Measurements from ENCODE around the gene TTC9C. TPM values are rescaled to one million over a fixed set of nuclear protein-coding genes. Genes with fewer than 3 reads are reported as not detected.
"Not testable (repeated sequence)": the region's sequence is repeated elsewhere in the genome, so short reads cannot be mapped to it uniquely, and the experiment has no call there.

The TTC9C gene
- total RNA-seq, 2 donors from 2014 or later: 25.1 to 25.5 TPM

- H3K27ac ChIP-seq: no peak overlapping the region
- TF ChIP-seq CTCF (IDR thresholded peaks at IDR 0.05) (no peak), POLR2AphosphoS5 (IDR thresholded peaks at IDR 0.05) (no peak), POLR2A (IDR thresholded peaks at IDR 0.05) (no peak)
- no peaks in the 10 kb centered on the region for H3K27me3 ChIP-seq (replicated peaks; ENCODE audit: insufficient read depth)
- DNase-seq (ENCODE audit: low spot score): no peak
- intact Hi-C loops (cut with DNase I): no loop called here
- H3K9me3 ChIP-seq: no peaks in the 10 kb centered on the region
- no peaks in the 10 kb centered on the region for H3K36me3 ChIP-seq
- 68% methylated on average over 9 of the region's 9 CpGs for WGBS
- no peak overlapping the region for H3K4me3 ChIP-seq
- no peaks in the 10 kb centered on the region for H3K4me1 ChIP-seq (replicated peaks)
These were observed 19.3 kb downstream of the TTC9C start for GRCh38 chr11:62747475-62748160.

- H3K4me3 ChIP-seq; H3K9me3 ChIP-seq; intact Hi-C loops (cut with DNase I); H3K27ac ChIP-seq; H3K27me3 ChIP-seq (replicated peaks; ENCODE audit: insufficient read depth); DNase-seq (ENCODE audit: low spot score); H3K36me3 ChIP-seq; H3K4me1 ChIP-seq (replicated peaks): not testable (repeated sequence)
- WGBS: 94% methylated on average over 5 of the region's 5 CpGs
These were observed 21.6 kb downstream of the TTC9C start for GRCh38 chr11:62749931-62750330.

GRCh38 chr11:62752177-62752785 is 24.0 kb downstream of the TTC9C start:
- H3K36me3 ChIP-seq: no peaks in the 10 kb centered on the region
- DNase-seq (ENCODE audit: low spot score): no peak
- no peaks in the 10 kb centered on the region for H3K9me3 ChIP-seq
- H3K27me3 ChIP-seq (replicated peaks; ENCODE audit: insufficient read depth): no peaks in the 10 kb centered on the region
- intact Hi-C loops (cut with DNase I): no loop called here
- H3K27ac ChIP-seq: no peak overlapping the region
- H3K4me3 ChIP-seq: no peak overlapping the region
- H3K4me1 ChIP-seq (replicated peaks): no peaks in the 10 kb centered on the region
- TF ChIP-seq POLR2A (IDR thresholded peaks at IDR 0.05) (no peak), POLR2AphosphoS5 (IDR thresholded peaks at IDR 0.05) (no peak), CTCF (IDR thresholded peaks at IDR 0.05) (no peak)
- WGBS: 94% methylated on average over 14 of the region's 14 CpGs

GRCh38 chr11:62752994-62753735 is 24.9 kb downstream of the TTC9C start:
- WGBS: 83% methylated on average over 15 of the region's 15 CpGs
- Histone ChIP-seq H3K4me1 (replicated peaks) (no peaks in the 10 kb centered on the region), H3K27ac (peak overlapping the region; percentile 91), H3K36me3 (no peaks in the 10 kb centered on the region), H3K9me3 (no peaks in the 10 kb centered on the region), H3K27me3 (replicated peaks; ENCODE audit: insufficient read depth) (no peaks in the 10 kb centered on the region), H3K4me3 (peak overlapping the region; percentile 62 to 66)
- DNase-seq (ENCODE audit: low spot score): no peak
- intact Hi-C loops (cut with DNase I): no loop called here
- TF ChIP-seq CTCF (IDR thresholded peaks at IDR 0.05): no peak
- no peak for TF ChIP-seq POLR2A (IDR thresholded peaks at IDR 0.05)
- TF ChIP-seq POLR2AphosphoS5 (IDR thresholded peaks at IDR 0.05): no peak

- WGBS: under 1% methylated on average over 47 of the region's 47 CpGs
- H3K36me3 ChIP-seq: no peaks in the 10 kb centered on the region
- no peaks in the 10 kb centered on the region for H3K27me3 ChIP-seq (replicated peaks; ENCODE audit: insufficient read depth)
These were observed 25.7 kb downstream of the TTC9C start, which contains the start of gene ZBTB3 for GRCh38 chr11:62753736-62754603. TSS of gene ZBTB3 (minus strand) at chr11:62754160. CDS start at chr11:62753664, 496 bp downstream.

More at GRCh38 chr11:62753736-62754603, 25.7 kb downstream of the TTC9C start, which contains the start of gene ZBTB3:
- peak within 1 kb of the TSS; percentile 62 to 66 for H3K4me3 ChIP-seq
- intact Hi-C loops (cut with DNase I): no loop called here
- peak; percentile 94 for TF ChIP-seq POLR2AphosphoS5 (IDR thresholded peaks at IDR 0.05)
- TF ChIP-seq CTCF (IDR thresholded peaks at IDR 0.05): peak in 2 of 4 experiments; percentile 20 to 42
- peak; percentile 63 for TF ChIP-seq POLR2A (IDR thresholded peaks at IDR 0.05)
- peak within 1 kb of the TSS; percentile 91 for H3K27ac ChIP-seq
- DNase-seq (ENCODE audit: low spot score): peak; percentile 99
- H3K9me3 ChIP-seq: no peaks in the 10 kb centered on the region
- H3K4me1 ChIP-seq (replicated peaks): no peaks in the 10 kb centered on the region

Data from prostate gland (tissue), 2 donors.